Transverse colon (tissue), 4 donors: Measurements from ENCODE around the gene PTPN2. TPM values are rescaled to one million over a fixed set of nuclear protein-coding genes. Genes with fewer than 3 reads are reported as not detected.
"Not testable (repeated sequence)": the region's sequence is repeated elsewhere in the genome, so short reads cannot be mapped to it uniquely, and the experiment has no call there.

Experiments
- DNase-seq: peaks from one replicate; pipeline ENCODE4 v3.0.0-alpha.2; 2019
- H3K27ac ChIP-seq, 4 donors: fragments of 200-600 bp; sonication (generic); 2 replicates each; pipeline ENCODE4 v1.5.1; 2016 to 2018; ENCODE audit warnings: inconsistent platforms in 4 of 4
- H3K27me3 ChIP-seq: fragments of 200-600 bp; sonication (generic); 2 replicates; pipeline ENCODE4 v1.5.1; 2017; ENCODE audit warnings: inconsistent platforms
- H3K36me3 ChIP-seq, 4 donors: fragments of 200-600 bp; sonication (generic); 2 replicates each; pipeline ENCODE4 v1.5.1; 2017 to 2019; ENCODE audit warnings: inconsistent platforms in 4 of 4
- H3K4me1 ChIP-seq, 4 donors: fragments of 200-600 bp; sonication (generic); 2 replicates each; pipeline ENCODE4 v1.5.1; 2017 to 2020; ENCODE audit warnings: inconsistent platforms in 4 of 4
- H3K4me3 ChIP-seq, 4 donors: fragments of 200-600 bp; sonication (generic); 1 replicate in 1 of 4; 2 replicates in 3 of 4; pipeline versions ENCODE4 v1.5.1 to v1.6.1; 2017 to 2019; ENCODE audit warnings: inconsistent platforms in 4 of 4
- H3K9me3 ChIP-seq, 2 donors: fragments of 200-600 bp; sonication (generic); 2 replicates each; pipeline ENCODE4 v1.5.1; 2017 to 2019; ENCODE audit warnings: inconsistent platforms in 2 of 2
- EP300 ChIP-seq: sonication (generic); formaldehyde crosslinking; IDR thresholded peaks from one replicate; pipeline ENCODE4 v1.6.1; 2017; ENCODE audit warnings: antibody characterized with exemption, low read depth
- POLR2A ChIP-seq: fragments of 450-650 bp; IDR thresholded peaks from one replicate; pipeline ENCODE4 v1.6.1; 2016; ENCODE audit warnings: antibody characterized with exemption, mild to moderate bottlenecking, moderate library complexity
- POLR2AphosphoS5 ChIP-seq, 3 donors: sonication (generic); formaldehyde crosslinking; IDR thresholded peaks; one replicate each; pipeline ENCODE4 v1.6.1; 2016; ENCODE audit warnings: antibody characterized with exemption in 3 of 3
- WGBS, 2 donors: methylation state at CpG; one replicate each; pipeline ENCODE4 v1.1.5; 2018; ENCODE audit warnings: low coverage in 1 of 2; 5-methylcytosine and 5-hydroxymethylcytosine counted together
- in situ Hi-C, 4 donors: fragments of 200-750 bp; cut with MboI; loops; one replicate each; pipeline versions ENCODE4 v1.15.0 to v1.15.1; 2017; ENCODE audit warnings: low sequenced_read_pairs in 3 of 4, low pct_ligation_motif_present in 1 of 4, low pct_unique_long_range_greater_than_20kb in 1 of 4
- intact Hi-C: fragments of 100-400 bp; cut with DNase I; formaldehyde crosslinking; loops from one replicate; pipeline ENCODE4 v1.15.1; 2023; ENCODE audit warnings: low total_unique reads
- total RNA-seq, 4 donors: library from RNA; depleted of rRNA; stranded (reverse); fragments of >200 nt; gene quantifications; one replicate each; pipeline ENCODE4 v1.1.0, GENCODE V29; 2016
- TF ChIP-seq, protein P1 (sequence below), 5 experiments: fragments of 200-600 bp in 3 of 5; fragments of 450-650 bp in 2 of 5; sonication (generic) in 3 of 5; IDR thresholded peaks; 1 replicate in 2 of 5; 2 replicates in 3 of 5; pipeline ENCODE4 v1.5.1; 2016 to 2017; ENCODE audit warnings: antibody characterized with exemption in 5 of 5, inconsistent platforms in 3 of 5, mild to moderate bottlenecking in 2 of 5, moderate library complexity in 1 of 5

Gene PTPN2
- total RNA-seq, 4 donors from 2014 or later: 10.5 to 65.7 (median 46.1) TPM

- no peaks in the 10 kb centered on the region for H3K9me3 ChIP-seq
- peaks cover 2% of the 10 kb centered on the region for H3K27me3 ChIP-seq
- H3K4me3 ChIP-seq: no peak overlapping the region
- DNase-seq: no peak
- no peaks in the 10 kb centered on the region for H3K36me3 ChIP-seq
- intact Hi-C loops: no loop called here
- in situ Hi-C loops: no loop called here
- 43 to 67% methylated on average over 4 to 8 of the region's 8 CpGs for WGBS, 2 donors
- no peak overlapping the region for H3K27ac ChIP-seq
- TF ChIP-seq, protein P1, sequence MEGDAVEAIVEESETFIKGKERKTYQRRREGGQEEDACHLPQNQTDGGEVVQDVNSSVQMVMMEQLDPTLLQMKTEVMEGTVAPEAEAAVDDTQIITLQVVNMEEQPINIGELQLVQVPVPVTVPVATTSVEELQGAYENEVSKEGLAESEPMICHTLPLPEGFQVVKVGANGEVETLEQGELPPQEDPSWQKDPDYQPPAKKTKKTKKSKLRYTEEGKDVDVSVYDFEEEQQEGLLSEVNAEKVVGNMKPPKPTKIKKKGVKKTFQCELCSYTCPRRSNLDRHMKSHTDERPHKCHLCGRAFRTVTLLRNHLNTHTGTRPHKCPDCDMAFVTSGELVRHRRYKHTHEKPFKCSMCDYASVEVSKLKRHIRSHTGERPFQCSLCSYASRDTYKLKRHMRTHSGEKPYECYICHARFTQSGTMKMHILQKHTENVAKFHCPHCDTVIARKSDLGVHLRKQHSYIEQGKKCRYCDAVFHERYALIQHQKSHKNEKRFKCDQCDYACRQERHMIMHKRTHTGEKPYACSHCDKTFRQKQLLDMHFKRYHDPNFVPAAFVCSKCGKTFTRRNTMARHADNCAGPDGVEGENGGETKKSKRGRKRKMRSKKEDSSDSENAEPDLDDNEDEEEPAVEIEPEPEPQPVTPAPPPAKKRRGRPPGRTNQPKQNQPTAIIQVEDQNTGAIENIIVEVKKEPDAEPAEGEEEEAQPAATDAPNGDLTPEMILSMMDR (IDR thresholded peaks at IDR 0.05): no peak
- no peak for TF ChIP-seq POLR2AphosphoS5 (IDR thresholded peaks at IDR 0.05)
- no peak for TF ChIP-seq POLR2A
- peaks cover 0 to 2% (median 0%) of the 10 kb centered on the region in 4 donors for H3K4me1 ChIP-seq
Observed at GRCh38 chr18:12904012-12904516, 20.0 kb upstream of the PTPN2 start.

DNA sequence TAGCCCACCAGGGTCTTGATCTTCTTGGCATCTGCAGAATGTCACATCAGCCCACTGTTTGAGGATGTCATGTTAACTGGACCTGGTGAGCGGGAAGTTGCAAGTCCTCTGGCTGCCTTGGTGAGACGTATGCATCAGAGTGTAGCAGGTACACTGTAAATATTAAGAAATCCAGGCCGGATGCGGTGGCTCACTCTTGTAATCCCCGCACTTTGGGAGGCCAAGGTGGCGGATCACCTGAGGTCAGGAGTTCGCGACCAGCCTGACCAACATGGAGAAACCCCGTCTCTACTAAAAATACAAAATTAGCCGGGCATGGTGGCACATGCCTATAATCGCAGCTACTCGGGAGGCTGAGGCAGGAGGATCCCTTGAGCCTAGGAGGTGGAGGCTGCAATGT lies 17.2 kb upstream of the PTPN2 start:
- H3K4me3 ChIP-seq, H3K4me1 ChIP-seq, in situ Hi-C loops, H3K36me3 ChIP-seq, H3K27ac ChIP-seq, H3K9me3 ChIP-seq, intact Hi-C loops, DNase-seq: not testable (repeated sequence)
- peaks cover 13% of the 10 kb centered on the region for H3K27me3 ChIP-seq
- 90 to 100% methylated on average over 3 to 12 of the region's 12 CpGs for WGBS, 2 donors

DNA sequence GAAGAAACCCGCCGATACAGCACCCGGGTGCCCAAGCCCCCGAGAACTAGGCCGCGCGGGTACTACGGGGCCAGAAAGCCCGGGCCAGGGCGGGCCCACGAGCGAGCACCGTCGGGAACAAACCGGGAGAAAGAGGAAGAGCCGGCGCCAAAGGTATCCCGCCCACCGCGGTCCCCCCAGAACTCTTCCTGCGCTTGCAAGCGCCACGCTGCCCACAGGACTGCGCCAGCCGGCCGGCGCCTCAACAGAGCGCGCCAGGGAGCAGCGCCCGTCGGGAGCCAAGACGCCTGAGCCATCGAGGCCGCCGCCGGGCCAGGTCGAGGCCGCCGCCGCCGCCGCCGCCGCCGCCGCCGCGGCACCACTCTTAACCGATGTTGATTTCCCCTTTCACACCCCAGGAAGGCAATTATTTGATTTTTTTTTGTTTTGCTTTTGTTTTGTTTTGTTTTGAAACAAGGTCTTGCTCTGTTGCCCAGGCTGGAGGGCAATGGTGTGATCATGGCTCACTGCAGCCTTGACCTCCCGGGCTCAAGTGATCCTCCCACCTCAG lies 12.8 kb upstream of the PTPN2 start:
- peaks cover 27% of the 10 kb centered on the region for H3K27me3 ChIP-seq
- H3K4me3 ChIP-seq: peak overlapping the region in 3 of 4 donors; percentile 6 to 34 (median 8)
- intact Hi-C loops, H3K27ac ChIP-seq, H3K36me3 ChIP-seq, DNase-seq, H3K9me3 ChIP-seq, H3K4me1 ChIP-seq: not testable (repeated sequence)
- in situ Hi-C loops: loop anchor here in 2 of 4 donors (10.0 kb wide), 2 partner anchors 132 to 152 kb away; no protein-coding TSS in a partner anchor
- 22% methylated on average over 31 of the region's 51 CpGs; no CpG with 5 or more reads in 1 of the 2 donors for WGBS, 2 donors

DNA sequence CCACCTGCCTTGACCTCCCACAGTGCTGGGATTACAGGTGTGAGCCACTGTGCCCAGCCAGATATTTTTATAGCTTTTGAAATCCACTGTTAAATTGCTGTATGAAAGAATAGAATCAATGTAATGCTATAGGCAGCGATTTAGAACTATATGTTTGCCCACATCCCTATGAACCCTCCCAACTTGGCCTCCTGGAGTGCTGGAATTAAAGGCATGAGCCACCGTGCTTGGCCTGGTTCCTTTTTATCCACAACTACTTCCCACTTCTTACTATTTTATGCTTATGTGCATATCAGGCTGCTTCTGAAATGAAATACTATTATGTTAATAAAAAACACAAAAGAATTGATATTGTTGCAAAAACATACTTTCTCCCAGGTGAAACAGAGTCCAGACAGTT lies 11.6 kb upstream of the PTPN2 start:
- intact Hi-C loops: loop anchor here (2.0 kb wide), 1 partner anchor 43 kb away; no protein-coding TSS in a partner anchor
- TF ChIP-seq POLR2AphosphoS5 (IDR thresholded peaks at IDR 0.05) (no peak), POLR2A (no peak), EP300 (no peak)
- TF ChIP-seq, protein P1 (IDR thresholded peaks at IDR 0.05): no peak
- no peak overlapping the region for H3K27ac ChIP-seq
- H3K4me1 ChIP-seq: no peaks in the 10 kb centered on the region
- DNase-seq: no peak
- no peaks in the 10 kb centered on the region for H3K36me3 ChIP-seq
- no peak overlapping the region for H3K4me3 ChIP-seq
- in situ Hi-C loops: loop anchor here in 2 of 4 donors (10.0 kb wide), 2 partner anchors 131 to 151 kb away; no protein-coding TSS in a partner anchor
- WGBS, 2 donors: 46 to 75% methylated on average over 2 of the region's 2 CpGs
- H3K27me3 ChIP-seq: peaks cover 27% of the 10 kb centered on the region
- H3K9me3 ChIP-seq: no peaks in the 10 kb centered on the region

DNA sequence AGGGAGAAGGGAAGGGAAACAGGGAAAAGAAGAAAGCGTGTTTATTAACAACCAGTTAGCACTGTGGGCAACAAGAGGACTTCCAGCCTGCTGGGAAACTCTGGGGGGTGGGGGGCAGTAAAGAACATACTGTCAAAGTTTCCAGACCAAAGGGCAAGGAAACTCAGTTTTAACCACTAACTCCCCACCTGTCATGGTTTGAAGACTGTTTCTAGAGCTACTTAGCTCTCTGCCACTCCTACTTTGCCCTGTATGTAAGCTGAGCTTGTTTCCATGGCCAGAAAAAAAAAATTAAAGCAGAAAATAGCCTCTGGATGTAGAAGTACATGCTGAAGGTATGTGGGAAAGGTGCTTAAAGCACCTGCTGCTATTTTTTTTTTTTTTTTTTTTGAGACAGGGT lies 11.0 kb upstream of the PTPN2 start:
- Histone ChIP-seq H3K4me1 (no peaks in the 10 kb centered on the region), H3K9me3 (no peaks in the 10 kb centered on the region), H3K36me3 (no peaks in the 10 kb centered on the region), H3K4me3 (no peak overlapping the region), H3K27ac (no peak overlapping the region), H3K27me3 (peaks cover 27% of the 10 kb centered on the region)
- DNase-seq: no peak
- in situ Hi-C loops: loop anchor here in 2 of 4 donors (10.0 kb wide), 2 partner anchors 130 to 150 kb away; no protein-coding TSS in a partner anchor
- TF ChIP-seq, protein P1 (IDR thresholded peaks at IDR 0.05): no peak
- no peak for TF ChIP-seq POLR2A
- no peak for TF ChIP-seq EP300
- 57 to 87% methylated on average over 1 of the region's 1 CpG for WGBS, 2 donors
- intact Hi-C loops: loop anchor here (2.0 kb wide), 1 partner anchor 44 kb away; no protein-coding TSS in a partner anchor
